GM21360 (cell line): ENCODE measurements around the gene DPP6.

Source experiments
- ATAC-seq: cut with Tn5 transposase; IDR thresholded peaks from one replicate; pipeline ENCODE4 v1.9.1; 2021; ENCODE audit warnings: mild to moderate bottlenecking, moderate library complexity; ENCODE audit not compliant: unreplicated experiment

The DPP6 gene

GRCh38 chr7:154844955-154845354 lies 792.8 kb downstream of the DPP6 start:
- ATAC-seq, result no peak

GRCh38 chr7:154848464-154848863 lies 796.3 kb downstream of the DPP6 start:
- no peak for ATAC-seq

- ATAC-seq, result no peak
Observed at GRCh38 chr7:154852205-154852604, 800.0 kb downstream of the DPP6 start.

GRCh38 chr7:154853063-154853726 lies 801.0 kb downstream of the DPP6 start:
- ATAC-seq, result no peak

GRCh38 chr7:154853727-154854095 lies 801.5 kb downstream of the DPP6 start:
- ATAC-seq, result no peak

- ATAC-seq, result no peak
Observed at GRCh38 chr7:154854836-154855235, 802.6 kb downstream of the DPP6 start.

- ATAC-seq, result no peak
Observed at GRCh38 chr7:154855366-154855765, 803.2 kb downstream of the DPP6 start.

- ATAC-seq, result no peak
Observed at GRCh38 chr7:154856733-154857132, 804.5 kb downstream of the DPP6 start.

- ATAC-seq, result no peak
Observed at GRCh38 chr7:154857240-154857639, 805.0 kb downstream of the DPP6 start.

- no peak for ATAC-seq
Observed at GRCh38 chr7:154857728-154858681, 805.8 kb downstream of the DPP6 start.

- no peak for ATAC-seq
Observed at GRCh38 chr7:154858836-154859537, 806.8 kb downstream of the DPP6 start.

GRCh38 chr7:154859747-154860620 lies 807.8 kb downstream of the DPP6 start:
- ATAC-seq, result no peak

- ATAC-seq, result no peak
Observed at GRCh38 chr7:154860621-154861375, 808.6 kb downstream of the DPP6 start.

GRCh38 chr7:154861589-154861988 lies 809.4 kb downstream of the DPP6 start:
- no peak for ATAC-seq

- ATAC-seq, result no peak
Observed at GRCh38 chr7:154862153-154862791, 810.1 kb downstream of the DPP6 start.

GRCh38 chr7:154863766-154864522 lies 811.7 kb downstream of the DPP6 start:
- ATAC-seq, result no peak

GRCh38 chr7:154864523-154864891 lies 812.3 kb downstream of the DPP6 start:
- ATAC-seq, result no peak

GRCh38 chr7:154865984-154866685 lies 813.9 kb downstream of the DPP6 start:
- ATAC-seq, result no peak
